ENCODE measurements around the gene PLCL2.

PLCL2 gene

GRCh38 chr3:17011728-17012338 is 127.1 kb downstream of the PLCL2 start:
- H3K27ac ChIP-seq (ENCODE audit: low read length), result no peak overlapping the region
- DNase-seq, result no peak
- H3K36me3 ChIP-seq (replicated peaks; ENCODE audit: insufficient read depth, low read length), result 0 out of 2 replicates have a peak, but pooled peaks cover 3% of the 10 kb centered on the region
- peaks cover 20% of the 10 kb centered on the region; the same call in 1 of the 2 replicates for H3K79me2 ChIP-seq (ENCODE audit: low read length)
- H3K27me3 ChIP-seq (replicated peaks; ENCODE audit: insufficient read depth, low read length), result no peaks in the 10 kb centered on the region
- H3F3A ChIP-seq (ENCODE audit: insufficient read depth, low read length), result no peaks in the 10 kb centered on the region
- H3K9me2 ChIP-seq (replicated peaks; ENCODE audit: insufficient read depth, low read length), result no peaks in the 10 kb centered on the region
- TF ChIP-seq CTCF (IDR thresholded peaks at IDR 0.05; ENCODE audit: low read length) (no peak), EZH2phosphoT487 (IDR thresholded peaks at IDR 0.05; ENCODE audit: low read length) (no peak), EZH2 (optimal IDR thresholded peaks at IDR 0.05; ENCODE audit: low read depth, low read length) (no peak)
- H3K4me3 ChIP-seq (ENCODE audit: low read length), result no peak overlapping the region
- H3K4me2 ChIP-seq (ENCODE audit: low read depth, low read length), result no peak overlapping the region
- H4K20me1 ChIP-seq (ENCODE audit: insufficient read depth, low read length), result no peaks in the 10 kb centered on the region
- H3K9me3 ChIP-seq (replicated peaks; ENCODE audit: insufficient read depth, low read length), result no peaks in the 10 kb centered on the region
- no peak overlapping the region for H3K9ac ChIP-seq (ENCODE audit: low read length)
- H2AFZ ChIP-seq (ENCODE audit: low read length), result no peak overlapping the region
- H3K4me1 ChIP-seq (ENCODE audit: low read length), result no peaks in the 10 kb centered on the region

GRCh38 chr3:17013050-17013449 is 128.3 kb downstream of the PLCL2 start:
- H3F3A ChIP-seq (ENCODE audit: insufficient read depth, low read length), result no peaks in the 10 kb centered on the region
- H3K9me2 ChIP-seq (replicated peaks; ENCODE audit: insufficient read depth, low read length), result no peaks in the 10 kb centered on the region
- H3K27me3 ChIP-seq (replicated peaks; ENCODE audit: insufficient read depth, low read length), result no peaks in the 10 kb centered on the region
- 0 out of 2 replicates have a peak, but pooled peaks cover 3% of the 10 kb centered on the region for H3K36me3 ChIP-seq (replicated peaks; ENCODE audit: insufficient read depth, low read length)
- no peak overlapping the region for H3K27ac ChIP-seq (ENCODE audit: low read length)
- no peak overlapping the region for H3K9ac ChIP-seq (ENCODE audit: low read length)
- no peaks in the 10 kb centered on the region for H3K9me3 ChIP-seq (replicated peaks; ENCODE audit: insufficient read depth, low read length)
- H4K20me1 ChIP-seq (ENCODE audit: insufficient read depth, low read length), result no peaks in the 10 kb centered on the region
- no peaks in the 10 kb centered on the region for H3K4me1 ChIP-seq (ENCODE audit: low read length)
- no peak for DNase-seq
- H3K4me3 ChIP-seq (ENCODE audit: low read length), result no peak overlapping the region
- H3K4me2 ChIP-seq (ENCODE audit: low read depth, low read length), result no peak overlapping the region
- TF ChIP-seq EZH2phosphoT487 (IDR thresholded peaks at IDR 0.05; ENCODE audit: low read length) (no peak), EZH2 (optimal IDR thresholded peaks at IDR 0.05; ENCODE audit: low read depth, low read length) (no peak), CTCF (IDR thresholded peaks at IDR 0.05; ENCODE audit: low read length) (no peak)
- H3K79me2 ChIP-seq (ENCODE audit: low read length), result peaks cover 14% of the 10 kb centered on the region; the same call in 1 of the 2 replicates
- no peak overlapping the region for H2AFZ ChIP-seq (ENCODE audit: low read length)

- Histone ChIP-seq H3K4me3 (ENCODE audit: low read length) (no peak overlapping the region), H3K27ac (ENCODE audit: low read length) (no peak overlapping the region), H2AFZ (ENCODE audit: low read length) (no peak overlapping the region), H3K9ac (ENCODE audit: low read length) (no peak overlapping the region), H3K27me3 (replicated peaks; ENCODE audit: insufficient read depth, low read length) (no peaks in the 10 kb centered on the region), H3K9me2 (replicated peaks; ENCODE audit: insufficient read depth, low read length) (no peaks in the 10 kb centered on the region), H3K4me1 (ENCODE audit: low read length) (no peaks in the 10 kb centered on the region), H3K4me2 (ENCODE audit: low read depth, low read length) (no peak overlapping the region), H3K9me3 (replicated peaks; ENCODE audit: insufficient read depth, low read length) (no peaks in the 10 kb centered on the region), H3K36me3 (replicated peaks; ENCODE audit: insufficient read depth, low read length) (0 out of 2 replicates have a peak, but pooled peaks cover 3% of the 10 kb centered on the region), H3K79me2 (ENCODE audit: low read length) (peaks cover 13% of the 10 kb centered on the region; the same call in 1 of the 2 replicates), H3F3A (ENCODE audit: insufficient read depth, low read length) (no peaks in the 10 kb centered on the region), H4K20me1 (ENCODE audit: insufficient read depth, low read length) (no peaks in the 10 kb centered on the region)
- DNase-seq, result no peak
- TF ChIP-seq CTCF (IDR thresholded peaks at IDR 0.05; ENCODE audit: low read length), result no peak
- TF ChIP-seq EZH2phosphoT487 (IDR thresholded peaks at IDR 0.05; ENCODE audit: low read length), result no peak
- TF ChIP-seq EZH2 (optimal IDR thresholded peaks at IDR 0.05; ENCODE audit: low read depth, low read length), result no peak
These were observed 128.8 kb downstream of the PLCL2 start for GRCh38 chr3:17013571-17013970.
